NB4 (cell line): ENCODE data around the gene RAB7A.

ENCODE experiments used
- DNase-seq: peaks from one replicate; pipeline ENCODE4 v3.0.0; 2010; ENCODE audit warnings: low read depth
- H3K4me3 ChIP-seq: one replicate; pipeline ENCODE4 v1.5.1; 2011; ENCODE audit warnings: mild to moderate bottlenecking, low read depth, low read length, moderate library complexity
- CTCF ChIP-seq: IDR thresholded peaks from one replicate; pipeline ENCODE4 v1.5.1; 2012; ENCODE audit warnings: low read depth, low read length
- MAX ChIP-seq: IDR thresholded peaks from 2 replicates; pipeline ENCODE4 v1.6.1; 2011; ENCODE audit warnings: low read depth, low read length
- MYC ChIP-seq: IDR thresholded peaks from 2 replicates; pipeline ENCODE4 v1.6.1; 2011; ENCODE audit warnings: low read depth, low read length
- POLR2A ChIP-seq: IDR thresholded peaks from 2 replicates; pipeline ENCODE4 v1.6.1; 2011; ENCODE audit warnings: mild to moderate bottlenecking; ENCODE audit not compliant: insufficient read length; ENCODE audit errors: extremely low read depth

RAB7A gene

DNA sequence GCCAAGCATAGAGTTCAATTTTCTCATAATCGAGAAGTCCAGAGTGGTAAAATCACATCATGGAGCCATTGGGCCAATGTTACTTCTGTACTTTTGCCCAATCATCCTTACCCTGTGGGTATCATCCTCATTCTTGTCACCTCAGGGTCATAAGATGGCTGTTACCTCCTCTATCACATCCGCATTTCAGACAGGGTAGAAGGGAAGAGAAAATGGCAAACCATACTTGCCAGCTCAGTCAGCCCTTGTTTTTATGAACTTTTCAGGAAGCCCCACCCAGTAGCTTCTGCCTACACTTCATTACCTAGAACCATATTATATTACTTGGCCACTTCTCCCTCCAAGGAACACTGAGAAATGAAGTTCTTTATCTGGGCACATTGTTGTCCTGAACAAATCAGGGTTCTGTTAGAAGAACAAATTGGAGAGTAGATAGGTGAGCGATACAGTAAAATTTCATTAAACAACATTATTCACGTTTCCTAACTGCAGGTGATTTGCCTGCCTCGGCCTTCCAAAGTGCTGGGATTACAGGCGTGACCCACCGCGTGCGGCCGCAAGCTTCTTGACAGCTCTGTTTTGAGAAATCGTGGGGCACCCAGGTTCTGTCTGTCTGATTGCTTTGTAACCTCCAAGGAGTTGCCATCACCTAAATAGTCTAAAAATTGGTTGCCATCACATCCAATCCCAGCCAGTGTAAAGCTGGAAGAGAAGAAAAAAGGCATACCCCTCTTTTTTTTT is 40.8 kb upstream of the RAB7A start:
- no peak for TF ChIP-seq CTCF
- H3K4me3 ChIP-seq = no peak overlapping the region
- no peak for DNase-seq

DNA sequence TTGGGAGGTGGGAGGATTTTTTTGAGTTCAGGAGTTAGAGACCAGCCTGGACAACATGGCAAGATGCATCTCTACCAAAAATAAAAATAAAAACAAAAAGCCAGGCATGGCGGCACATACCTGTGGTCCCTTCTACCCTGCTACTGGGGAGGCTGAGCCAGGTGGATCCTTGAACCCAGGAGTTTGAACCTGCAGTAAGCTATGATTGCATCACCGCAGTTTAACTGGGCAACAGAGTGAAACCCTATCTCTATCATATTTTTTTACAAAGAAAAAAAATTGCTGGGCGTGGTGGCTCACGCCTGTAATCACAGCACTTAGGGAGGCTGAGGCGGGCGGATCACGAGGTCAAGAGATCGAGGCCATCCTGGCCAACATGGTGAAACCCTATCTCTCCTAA is 39.5 kb upstream of the RAB7A start:
- no peak for TF ChIP-seq MAX
- TF ChIP-seq CTCF = no peak
- no peak overlapping the region for H3K4me3 ChIP-seq
- DNase-seq = no peak

GRCh38 chr3:128689060-128689459 is 36.9 kb upstream of the RAB7A start:
- DNase-seq = no peak
- no peak overlapping the region for H3K4me3 ChIP-seq
- no peak for TF ChIP-seq MYC
- TF ChIP-seq CTCF = no peak
- TF ChIP-seq POLR2A = no peak
- no peak for TF ChIP-seq MAX

DNA sequence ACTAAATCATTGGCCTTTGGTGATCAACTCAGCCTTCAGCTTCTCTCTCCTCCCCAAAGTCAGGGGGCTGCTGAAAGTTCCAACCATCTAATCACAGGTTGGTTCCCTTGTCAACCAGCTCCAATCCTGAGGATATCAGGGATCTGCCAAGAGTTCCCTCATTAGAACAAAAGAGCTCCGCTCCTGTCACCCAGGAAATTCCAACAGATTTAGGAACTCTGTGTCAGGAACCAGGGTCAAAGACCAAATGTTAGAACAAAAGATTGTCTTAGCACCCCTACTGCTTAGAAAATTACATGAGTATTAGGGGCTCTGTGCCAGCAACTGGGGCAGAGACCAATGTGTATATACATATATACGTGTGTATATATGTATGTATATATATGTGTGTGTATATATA is 32.3 kb upstream of the RAB7A start:
- no peak for DNase-seq
- TF ChIP-seq MAX (no peak), CTCF (no peak), MYC (no peak), POLR2A (no peak)
- no peak overlapping the region for H3K4me3 ChIP-seq

- TF ChIP-seq MYC = no peak
- TF ChIP-seq MAX = no peak
- no peak for TF ChIP-seq CTCF
- TF ChIP-seq POLR2A = no peak
- peak; percentile 42 for DNase-seq
- no peak overlapping the region for H3K4me3 ChIP-seq
Measured at GRCh38 chr3:128697341-128697740, 28.6 kb upstream of the RAB7A start.
